HUES6 (cell line): ENCODE results near the gene FAM222A.

Source experiments
- H3K27ac ChIP-seq: 2 replicates; pipeline ENCODE4 v1.7.0; 2013; ENCODE audit warnings: low read depth, mild to moderate bottlenecking, low read length, inconsistent platforms
- H3K27me3 ChIP-seq: 2 replicates; pipeline ENCODE4 v1.6.1; 2013; ENCODE audit warnings: low read length; ENCODE audit not compliant: control insufficient read depth, insufficient read depth
- H3K36me3 ChIP-seq: 2 replicates; pipeline ENCODE4 v1.6.1; 2013; ENCODE audit warnings: low read length; ENCODE audit not compliant: control insufficient read depth, insufficient read depth
- H3K4me1 ChIP-seq: 2 replicates; pipeline ENCODE4 v1.6.1; 2013; ENCODE audit warnings: low read length; ENCODE audit not compliant: control insufficient read depth, insufficient read depth
- H3K4me3 ChIP-seq: 2 replicates; pipeline ENCODE4 v1.5.1; 2013; ENCODE audit warnings: low read depth, low read length
- H3K9ac ChIP-seq: one replicate; pipeline ENCODE4 v1.6.1; 2013; ENCODE audit warnings: mild to moderate bottlenecking, low read length
- H3K9me3 ChIP-seq: 2 replicates; pipeline ENCODE4 v1.6.1; 2013; ENCODE audit warnings: low read depth, low read length; ENCODE audit not compliant: control insufficient read depth, insufficient read depth

The FAM222A gene

GRCh38 chr12:109713187-109714070 lies at the start of gene FAM222A:
Gene FAM222A (plus strand): TSS chr12:109713825. CDS start chr12:109744147, 30,322 bp downstream.
- H3K4me3 ChIP-seq = peak within 1 kb of the TSS; percentile 56
- no peaks in the 10 kb centered on the region for H3K36me3 ChIP-seq
- no peak within 1 kb of the TSS for H3K27ac ChIP-seq
- peaks cover 52% of the 10 kb centered on the region for H3K4me1 ChIP-seq
- H3K9me3 ChIP-seq = no peaks in the 10 kb centered on the region
- H3K9ac ChIP-seq = peak within 1 kb of the TSS; percentile 63
- H3K27me3 ChIP-seq = peaks cover 46% of the 10 kb centered on the region

GRCh38 chr12:109664402-109664801 lies 49.2 kb upstream of the FAM222A start:
- no peaks in the 10 kb centered on the region for H3K36me3 ChIP-seq
- no peak overlapping the region for H3K9ac ChIP-seq
- H3K27me3 ChIP-seq = no peaks in the 10 kb centered on the region
- no peak overlapping the region for H3K4me3 ChIP-seq
- H3K9me3 ChIP-seq = peaks cover 9% of the 10 kb centered on the region; the same call in 1 of the 2 replicates
- H3K27ac ChIP-seq = no peak overlapping the region
- no peaks in the 10 kb centered on the region for H3K4me1 ChIP-seq

GRCh38 chr12:109666068-109666467 lies 47.6 kb upstream of the FAM222A start:
- Histone ChIP-seq H3K4me3 (no peak overlapping the region), H3K27me3 (no peaks in the 10 kb centered on the region), H3K4me1 (peaks cover 4% of the 10 kb centered on the region), H3K36me3 (no peaks in the 10 kb centered on the region), H3K9me3 (peaks cover 9% of the 10 kb centered on the region; the same call in 1 of the 2 replicates), H3K9ac (no peak overlapping the region), H3K27ac (no peak overlapping the region)

GRCh38 chr12:109670731-109671130 lies 42.9 kb upstream of the FAM222A start:
- no peaks in the 10 kb centered on the region for H3K36me3 ChIP-seq
- no peak overlapping the region for H3K4me3 ChIP-seq
- H3K27me3 ChIP-seq = no peaks in the 10 kb centered on the region
- H3K9ac ChIP-seq = no peak overlapping the region
- no peak overlapping the region for H3K27ac ChIP-seq
- 0 out of 2 replicates have a peak, but pooled peaks cover 2% of the 10 kb centered on the region for H3K9me3 ChIP-seq
- peaks cover 5% of the 10 kb centered on the region for H3K4me1 ChIP-seq

- Histone ChIP-seq H3K9ac (no peak overlapping the region), H3K27ac (no peak overlapping the region), H3K27me3 (no peaks in the 10 kb centered on the region), H3K4me1 (peaks cover 5% of the 10 kb centered on the region), H3K4me3 (no peak overlapping the region), H3K9me3 (0 out of 2 replicates have a peak, but pooled peaks cover 2% of the 10 kb centered on the region), H3K36me3 (no peaks in the 10 kb centered on the region)
These were observed 42.1 kb upstream of the FAM222A start for GRCh38 chr12:109671502-109671901.

- no peak overlapping the region for H3K9ac ChIP-seq
- no peaks in the 10 kb centered on the region for H3K27me3 ChIP-seq
- H3K9me3 ChIP-seq = 0 out of 2 replicates have a peak, but pooled peaks cover 2% of the 10 kb centered on the region
- peaks cover 5% of the 10 kb centered on the region for H3K4me1 ChIP-seq
- no peak overlapping the region for H3K4me3 ChIP-seq
- H3K27ac ChIP-seq = no peak overlapping the region
- no peaks in the 10 kb centered on the region for H3K36me3 ChIP-seq
These were observed 40.2 kb upstream of the FAM222A start for GRCh38 chr12:109673379-109673778.

GRCh38 chr12:109673884-109674283 lies 39.7 kb upstream of the FAM222A start:
- Histone ChIP-seq H3K27ac (no peak overlapping the region), H3K4me3 (no peak overlapping the region), H3K4me1 (peaks cover 5% of the 10 kb centered on the region), H3K9ac (no peak overlapping the region), H3K27me3 (no peaks in the 10 kb centered on the region), H3K9me3 (0 out of 2 replicates have a peak, but pooled peaks cover 2% of the 10 kb centered on the region), H3K36me3 (no peaks in the 10 kb centered on the region)

- H3K36me3 ChIP-seq = no peaks in the 10 kb centered on the region
- no peak overlapping the region for H3K27ac ChIP-seq
- H3K9me3 ChIP-seq = 0 out of 2 replicates have a peak, but pooled peaks cover 2% of the 10 kb centered on the region
- peaks cover 5% of the 10 kb centered on the region for H3K4me1 ChIP-seq
- no peak overlapping the region for H3K9ac ChIP-seq
- no peaks in the 10 kb centered on the region for H3K27me3 ChIP-seq
- H3K4me3 ChIP-seq = no peak overlapping the region
These were observed 38.2 kb upstream of the FAM222A start for GRCh38 chr12:109675411-109675810.

- H3K4me1 ChIP-seq = no peaks in the 10 kb centered on the region
- H3K9ac ChIP-seq = no peak overlapping the region
- no peak overlapping the region for H3K4me3 ChIP-seq
- no peaks in the 10 kb centered on the region for H3K36me3 ChIP-seq
- 0 out of 2 replicates have a peak, but pooled peaks cover under 1% of the 10 kb centered on the region for H3K9me3 ChIP-seq
- no peak overlapping the region for H3K27ac ChIP-seq
- H3K27me3 ChIP-seq = no peaks in the 10 kb centered on the region
These were observed 36.3 kb upstream of the FAM222A start for GRCh38 chr12:109677279-109677691.

GRCh38 chr12:109678719-109679118 lies 34.9 kb upstream of the FAM222A start:
- no peaks in the 10 kb centered on the region for H3K27me3 ChIP-seq
- no peak overlapping the region for H3K27ac ChIP-seq
- H3K9ac ChIP-seq = no peak overlapping the region
- H3K9me3 ChIP-seq = no peaks in the 10 kb centered on the region
- no peaks in the 10 kb centered on the region for H3K4me1 ChIP-seq
- no peaks in the 10 kb centered on the region for H3K36me3 ChIP-seq
- H3K4me3 ChIP-seq = no peak overlapping the region

- no peak overlapping the region for H3K27ac ChIP-seq
- H3K9ac ChIP-seq = no peak overlapping the region
- H3K27me3 ChIP-seq = no peaks in the 10 kb centered on the region
These were observed 33.9 kb upstream of the FAM222A start for GRCh38 chr12:109679501-109680263.

More at GRCh38 chr12:109679501-109680263, 33.9 kb upstream of the FAM222A start:
- H3K4me3 ChIP-seq = no peak overlapping the region
- H3K9me3 ChIP-seq = no peaks in the 10 kb centered on the region
- H3K4me1 ChIP-seq = no peaks in the 10 kb centered on the region
- H3K36me3 ChIP-seq = no peaks in the 10 kb centered on the region
